SU-DHL-6 (cell line): ENCODE measurements around the gene KLHL42.

Experiments
- CTCF ChIP-seq: fragments of 200-600 bp; sonication (generic); IDR thresholded peaks from one replicate; pipeline ENCODE4 v1.5.1; 2017; ENCODE audit warnings: antibody characterized with exemption, mild to moderate bottlenecking, low read length, moderate library complexity; ENCODE audit not compliant: insufficient read depth, poor library complexity, severe bottlenecking
- EZH2phosphoT487 ChIP-seq: fragments of 200-600 bp; sonication (generic), shearing (Covaris generic); conservative IDR thresholded peaks from 2 replicates; pipeline ENCODE4 v1.6.1; 2018; ENCODE audit warnings: mild to moderate bottlenecking, antibody characterized with exemption, low read length, moderate library complexity, mixed read lengths

GRCh38 chr12:27743601-27744000 lies 36.4 kb upstream of the KLHL42 start:
- TF ChIP-seq CTCF (no peak), EZH2phosphoT487 (no peak)
